K562 (cell line): ENCODE data around the gene DOK3. TPM values are rescaled to one million over a fixed set of nuclear protein-coding genes. Genes with fewer than 3 reads are reported as not detected.
A peak's percentile ranks its signal among the peaks of the same experiment; 100 is the strongest.

Experiments used
- MNT ChIP-seq, 2 experiments: fragments of 450-650 bp; conservative IDR thresholded peaks; 2 replicates each; pipeline ENCODE4 v1.6.1; 2017; ENCODE audit warnings: mild to moderate bottlenecking in 2 of 2, moderate library complexity in 2 of 2
- PCBP2 ChIP-seq: fragments of 200-400 bp; formaldehyde crosslinking; IDR thresholded peaks from 2 replicates; pipeline ENCODE4 v1.6.1; 2018; ENCODE audit warnings: low read length, low read depth, mild to moderate bottlenecking, moderate library complexity; ENCODE audit not compliant: poor library complexity, severe bottlenecking
- POU5F1 ChIP-seq: fragments of 150-350 bp; IDR thresholded peaks from 2 replicates; pipeline ENCODE4 v1.6.1; 2014; ENCODE audit warnings: borderline replicate concordance, low read length, low read depth, mild to moderate bottlenecking; ENCODE audit not compliant: partially characterized antibody
- ZNF778 ChIP-seq: fragments of 450-650 bp; formaldehyde crosslinking; IDR thresholded peaks from 2 replicates; pipeline ENCODE4 v1.4.0; 2020; ENCODE audit warnings: mild to moderate bottlenecking, moderate library complexity
- polyA plus RNA-seq, 8 experiments: library from polyadenylated mRNA; depleted of rRNA in 4 of 8; stranded (reverse) in 5 of 8; unstranded in 3 of 8; fragments of >200 nt; fragmentation: Nextera tagmentation in 2 of 8; fragmentation: Illumina TruSeq in 1 of 8; extraction: Ambion mirVana in 2 of 8; extraction: Trizol in 1 of 8; gene quantifications; 2 replicates each; pipeline versions ENCODE4 v1.2.1 to v1.2.3, GENCODE V29; 2011 to 2014; ENCODE audit warnings: inconsistent platforms in 1 of 8, missing spikeins in 1 of 8
- total RNA-seq, 7 experiments: library from RNA; depleted of rRNA in 6 of 7; stranded (reverse); fragments of >200 nt in 6 of 7; fragmentation: Illumina TruSeq in 2 of 7; extraction: Trizol in 2 of 7; gene quantifications; 2 replicates each; pipeline versions ENCODE4 v1.2.1 to v1.2.3, GENCODE V29; 2011 to 2021; ENCODE audit warnings: low replicate concordance in 1 of 7
- TF ChIP-seq, protein P1 (sequence below), 2 experiments: fragments of 450-650 bp; formaldehyde crosslinking in 1 of 2; IDR thresholded peaks; 2 replicates each; pipeline versions ENCODE4 v1.4.0 to v1.6.1; 2014 to 2020; ENCODE audit warnings: mild to moderate bottlenecking in 2 of 2, borderline replicate concordance in 1 of 2, low read depth in 1 of 2
- TF ChIP-seq, protein P2 (sequence below), 3 experiments: fragments of 200-800 bp in 1 of 3; fragments of 250-450 bp in 1 of 3; fragments of 450-650 bp in 1 of 3; sonication (Bioruptor Pico) in 1 of 3; sonication (Bioruptor generic) in 1 of 3; formaldehyde crosslinking in 1 of 3; IDR thresholded peaks; 2 replicates each; pipeline versions ENCODE4 v1.6.1 to v1.8.0; 2016 to 2022; ENCODE audit warnings: mild to moderate bottlenecking in 2 of 3, missing genetic modification characterization in 2 of 3, missing compliant biosample characterization in 1 of 3, moderate library complexity in 1 of 3

The DOK3 gene
- total and polyA plus RNA-seq, 9 of the 15 experiments (the other 6 are each of a cell fraction or from before 2014, with no cell fraction given), result 1.3 to 23.0 (median 8.0) TPM

DNA sequence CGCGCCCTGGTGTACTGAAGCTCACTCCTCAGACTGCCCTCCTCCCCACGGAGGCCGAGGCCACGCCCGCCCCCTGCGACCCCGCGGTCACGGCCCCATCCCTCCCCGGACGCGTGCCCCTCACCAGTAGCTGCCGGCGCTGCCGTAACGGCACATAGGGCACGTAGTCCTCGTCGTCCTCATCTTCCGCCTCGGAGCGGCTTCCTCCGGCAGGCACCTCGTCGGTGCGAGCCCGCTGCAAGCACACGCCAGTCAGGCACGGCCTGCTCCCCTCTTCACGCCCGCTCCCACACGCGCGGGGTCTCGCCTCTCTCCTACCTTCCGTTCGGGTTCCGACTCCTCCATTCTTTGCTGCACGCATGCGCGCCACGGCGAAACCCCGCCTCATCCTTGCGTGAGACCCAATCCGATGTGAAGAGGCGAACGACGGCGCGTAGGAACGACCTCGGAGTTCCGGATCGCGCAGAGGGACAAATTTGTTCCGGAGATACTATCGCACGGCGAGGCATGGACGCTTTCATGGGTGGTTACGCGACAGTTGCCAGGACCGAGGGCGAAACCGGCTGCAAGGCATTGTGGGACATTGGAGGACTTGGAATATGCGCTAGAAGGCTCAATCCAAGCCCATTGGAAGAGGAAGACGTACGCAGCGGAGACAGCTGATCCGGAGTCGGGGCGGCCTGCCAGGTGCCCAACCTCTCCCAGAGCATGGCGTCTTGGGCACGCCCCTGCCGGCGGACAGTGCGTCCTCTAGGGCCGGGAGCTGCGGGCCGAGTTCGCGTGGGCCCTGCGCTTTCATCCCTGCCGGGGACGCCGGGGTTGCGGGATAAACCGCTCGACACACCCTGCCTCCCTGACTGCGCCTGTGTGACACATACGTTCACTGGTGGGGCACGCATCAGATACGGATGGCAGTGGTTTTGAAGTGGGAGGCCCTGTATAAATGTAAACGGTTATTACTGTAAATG is 7.3 kb upstream of the DOK3 start, which contains the start of gene DDX41 (continued):
- TF ChIP-seq, protein P1, sequence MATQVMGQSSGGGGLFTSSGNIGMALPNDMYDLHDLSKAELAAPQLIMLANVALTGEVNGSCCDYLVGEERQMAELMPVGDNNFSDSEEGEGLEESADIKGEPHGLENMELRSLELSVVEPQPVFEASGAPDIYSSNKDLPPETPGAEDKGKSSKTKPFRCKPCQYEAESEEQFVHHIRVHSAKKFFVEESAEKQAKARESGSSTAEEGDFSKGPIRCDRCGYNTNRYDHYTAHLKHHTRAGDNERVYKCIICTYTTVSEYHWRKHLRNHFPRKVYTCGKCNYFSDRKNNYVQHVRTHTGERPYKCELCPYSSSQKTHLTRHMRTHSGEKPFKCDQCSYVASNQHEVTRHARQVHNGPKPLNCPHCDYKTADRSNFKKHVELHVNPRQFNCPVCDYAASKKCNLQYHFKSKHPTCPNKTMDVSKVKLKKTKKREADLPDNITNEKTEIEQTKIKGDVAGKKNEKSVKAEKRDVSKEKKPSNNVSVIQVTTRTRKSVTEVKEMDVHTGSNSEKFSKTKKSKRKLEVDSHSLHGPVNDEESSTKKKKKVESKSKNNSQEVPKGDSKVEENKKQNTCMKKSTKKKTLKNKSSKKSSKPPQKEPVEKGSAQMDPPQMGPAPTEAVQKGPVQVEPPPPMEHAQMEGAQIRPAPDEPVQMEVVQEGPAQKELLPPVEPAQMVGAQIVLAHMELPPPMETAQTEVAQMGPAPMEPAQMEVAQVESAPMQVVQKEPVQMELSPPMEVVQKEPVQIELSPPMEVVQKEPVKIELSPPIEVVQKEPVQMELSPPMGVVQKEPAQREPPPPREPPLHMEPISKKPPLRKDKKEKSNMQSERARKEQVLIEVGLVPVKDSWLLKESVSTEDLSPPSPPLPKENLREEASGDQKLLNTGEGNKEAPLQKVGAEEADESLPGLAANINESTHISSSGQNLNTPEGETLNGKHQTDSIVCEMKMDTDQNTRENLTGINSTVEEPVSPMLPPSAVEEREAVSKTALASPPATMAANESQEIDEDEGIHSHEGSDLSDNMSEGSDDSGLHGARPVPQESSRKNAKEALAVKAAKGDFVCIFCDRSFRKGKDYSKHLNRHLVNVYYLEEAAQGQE (IDR thresholded peaks at IDR 0.05; ENCODE audit: borderline replicate concordance), result no peak
- TF ChIP-seq, protein P1 (CRISPR knock-in tag; IDR thresholded peaks at IDR 0.05; ENCODE audit: low read depth), result 0 out of 2 replicates have a peak, but pooled peaks have one; percentile 29
- TF ChIP-seq, protein P2, sequence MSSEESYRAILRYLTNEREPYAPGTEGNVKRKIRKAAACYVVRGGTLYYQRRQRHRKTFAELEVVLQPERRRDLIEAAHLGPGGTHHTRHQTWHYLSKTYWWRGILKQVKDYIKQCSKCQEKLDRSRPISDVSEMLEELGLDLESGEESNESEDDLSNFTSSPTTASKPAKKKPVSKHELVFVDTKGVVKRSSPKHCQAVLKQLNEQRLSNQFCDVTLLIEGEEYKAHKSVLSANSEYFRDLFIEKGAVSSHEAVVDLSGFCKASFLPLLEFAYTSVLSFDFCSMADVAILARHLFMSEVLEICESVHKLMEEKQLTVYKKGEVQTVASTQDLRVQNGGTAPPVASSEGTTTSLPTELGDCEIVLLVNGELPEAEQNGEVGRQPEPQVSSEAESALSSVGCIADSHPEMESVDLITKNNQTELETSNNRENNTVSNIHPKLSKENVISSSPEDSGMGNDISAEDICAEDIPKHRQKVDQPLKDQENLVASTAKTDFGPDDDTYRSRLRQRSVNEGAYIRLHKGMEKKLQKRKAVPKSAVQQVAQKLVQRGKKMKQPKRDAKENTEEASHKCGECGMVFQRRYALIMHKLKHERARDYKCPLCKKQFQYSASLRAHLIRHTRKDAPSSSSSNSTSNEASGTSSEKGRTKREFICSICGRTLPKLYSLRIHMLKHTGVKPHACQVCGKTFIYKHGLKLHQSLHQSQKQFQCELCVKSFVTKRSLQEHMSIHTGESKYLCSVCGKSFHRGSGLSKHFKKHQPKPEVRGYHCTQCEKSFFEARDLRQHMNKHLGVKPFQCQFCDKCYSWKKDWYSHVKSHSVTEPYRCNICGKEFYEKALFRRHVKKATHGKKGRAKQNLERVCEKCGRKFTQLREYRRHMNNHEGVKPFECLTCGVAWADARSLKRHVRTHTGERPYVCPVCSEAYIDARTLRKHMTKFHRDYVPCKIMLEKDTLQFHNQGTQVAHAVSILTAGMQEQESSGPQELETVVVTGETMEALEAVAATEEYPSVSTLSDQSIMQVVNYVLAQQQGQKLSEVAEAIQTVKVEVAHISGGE (CRISPR knock-in tag; IDR thresholded peaks at IDR 0.05), result peak in 1 of 3 experiments; percentile 75; a peak in 2 of 6 replicates
- TF ChIP-seq PCBP2 (no peak), ZNF778 (CRISPR knock-in tag) (no peak), MNT (conservative IDR thresholded peaks at IDR 0.05) (peak; percentile 94 to 97), POU5F1 (peak; percentile 85)
